Astrocyte (in vitro differentiated cells and primary cell): ENCODE results near the gene TXNDC15. TPM values are rescaled to one million over a fixed set of nuclear protein-coding genes. Genes with fewer than 3 reads are reported as not detected.

Experiments used
- DNase-seq: peaks from one replicate; pipeline ENCODE4 v3.0.0-alpha.2; 2010; ENCODE audit warnings: low read depth
- FAIRE-seq: peaks from 2 replicates; lab custom pipeline; 2011; peaks lifted over from hg19 to GRCh38; lab: Jason Lieb, UNC
- H2AFZ ChIP-seq: 2 replicates; pipeline ENCODE4 v1.6.0; 2012; ENCODE audit warnings: low read depth, low read length, inconsistent platforms
- H3K27ac ChIP-seq: 2 replicates; pipeline ENCODE4 v1.5.1; 2011; ENCODE audit warnings: low read depth, low read length, inconsistent platforms
- H3K27me3 ChIP-seq: 2 replicates; pipeline ENCODE4 v1.6.0; 2011; ENCODE audit warnings: low read length, inconsistent platforms; ENCODE audit not compliant: insufficient read depth
- H3K36me3 ChIP-seq: 2 replicates; pipeline ENCODE4 v1.5.1; 2011; ENCODE audit warnings: low read length, inconsistent platforms; ENCODE audit not compliant: insufficient read depth
- H3K4me1 ChIP-seq: 2 replicates; pipeline ENCODE4 v1.5.1; 2011; ENCODE audit warnings: low read length, inconsistent platforms; ENCODE audit not compliant: insufficient read depth
- H3K4me2 ChIP-seq: 2 replicates; pipeline ENCODE4 v1.6.0; 2012; ENCODE audit warnings: low read length, inconsistent platforms
- H3K4me3 ChIP-seq: 2 replicates; pipeline ENCODE4 v1.5.1; 2011; ENCODE audit warnings: low read depth, mild to moderate bottlenecking, low read length, inconsistent platforms; ENCODE audit not compliant: insufficient read depth
- H3K79me2 ChIP-seq: 2 replicates; pipeline ENCODE4 v1.6.0; 2012; ENCODE audit warnings: mild to moderate bottlenecking, low read length, inconsistent platforms; ENCODE audit not compliant: insufficient read depth
- H3K9ac ChIP-seq: 2 replicates; pipeline ENCODE4 v1.6.0; 2012; ENCODE audit warnings: mild to moderate bottlenecking, low read length, inconsistent platforms
- H3K9me3 ChIP-seq: 2 replicates; pipeline ENCODE4 v1.5.1; 2012; ENCODE audit warnings: low read depth, mild to moderate bottlenecking, low read length, inconsistent platforms; ENCODE audit not compliant: insufficient read depth
- H4K20me1 ChIP-seq: 2 replicates; pipeline ENCODE4 v1.6.0; 2012; ENCODE audit warnings: low read length, inconsistent platforms; ENCODE audit not compliant: insufficient read depth
- H3K27ac Mint-ChIP-seq: one replicate; pipeline ENCODE4 v1.8.0; 2021; ENCODE audit warnings: mild to moderate bottlenecking, mixed read lengths; ENCODE audit not compliant: unreplicated experiment
- H3K27me3 Mint-ChIP-seq: one replicate; pipeline ENCODE4 v1.8.0; 2021; ENCODE audit warnings: low read depth, mixed read lengths; ENCODE audit not compliant: unreplicated experiment
- H3K36me3 Mint-ChIP-seq: one replicate; pipeline ENCODE4 v1.8.0; 2021; ENCODE audit warnings: low read depth, mixed read lengths; ENCODE audit not compliant: unreplicated experiment
- H3K4me1 Mint-ChIP-seq: one replicate; pipeline ENCODE4 v1.8.0; 2021; ENCODE audit warnings: low read depth, mixed read lengths; ENCODE audit not compliant: unreplicated experiment
- H3K4me3 Mint-ChIP-seq: one replicate; pipeline ENCODE4 v1.8.0; 2021; ENCODE audit warnings: mild to moderate bottlenecking, moderate library complexity, mixed read lengths; ENCODE audit not compliant: unreplicated experiment
- H3K9me3 Mint-ChIP-seq: one replicate; pipeline ENCODE4 v1.8.0; 2021; ENCODE audit warnings: mild to moderate bottlenecking, mixed read lengths; ENCODE audit not compliant: unreplicated experiment
- EZH2 ChIP-seq: IDR thresholded peaks from 2 replicates; pipeline ENCODE4 v1.6.1; 2012; ENCODE audit warnings: mild to moderate bottlenecking, low read length, inconsistent platforms; ENCODE audit not compliant: insufficient read depth
- total RNA-seq: library from RNA; stranded (reverse); gene quantifications from 2 replicates; pipeline ENCODE4 v1.2.1, GENCODE V29; 2021
- TF ChIP-seq, protein P1 (sequence below): IDR thresholded peaks from 2 replicates; pipeline ENCODE4 v1.5.1; 2011; ENCODE audit warnings: low read depth, mild to moderate bottlenecking, inconsistent platforms, low read length, moderate library complexity; ENCODE audit not compliant: insufficient read depth

TXNDC15 gene
- total RNA-seq, 1 donor from 2014 or later: 65.6 TPM

DNA sequence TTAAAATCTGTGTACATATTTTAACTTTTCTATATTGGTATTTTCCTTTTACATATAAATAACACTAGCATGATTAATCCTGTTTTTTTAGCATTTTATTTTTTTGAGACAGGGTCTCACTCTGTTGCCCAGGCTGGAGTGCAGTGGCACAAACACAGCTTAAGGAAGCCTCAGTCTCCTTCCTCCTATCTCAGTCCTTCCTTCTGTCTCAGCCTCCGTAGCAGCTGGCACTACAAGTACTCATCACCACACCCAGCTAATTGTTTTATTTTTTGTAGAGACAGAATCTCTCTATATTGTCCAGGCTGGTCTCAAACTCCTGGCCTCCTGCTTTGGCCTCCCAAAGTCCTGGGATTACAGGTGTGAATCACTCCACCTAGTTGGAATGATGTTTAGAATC is 29.9 kb upstream of the TXNDC15 start:
- H3K27ac Mint-ChIP-seq: peak overlapping the region; percentile 53
- TF ChIP-seq EZH2: no peak
- peaks cover 22% of the 10 kb centered on the region for H3K4me1 ChIP-seq
- H3K4me3 Mint-ChIP-seq: peak overlapping the region; percentile 11
- no peaks in the 10 kb centered on the region for H3K9me3 Mint-ChIP-seq
- H2AFZ ChIP-seq: no peak overlapping the region
- no peaks in the 10 kb centered on the region for H3K27me3 ChIP-seq
- H3K27me3 Mint-ChIP-seq: no peaks in the 10 kb centered on the region
- no peak overlapping the region for H3K9ac ChIP-seq
- H3K27ac ChIP-seq: no peak overlapping the region
- H3K36me3 ChIP-seq: peaks cover 7% of the 10 kb centered on the region
- no peaks in the 10 kb centered on the region for H3K9me3 ChIP-seq
- H3K4me3 ChIP-seq: no peak overlapping the region
- peaks cover 33% of the 10 kb centered on the region for H3K79me2 ChIP-seq
- no peak overlapping the region for H3K4me2 ChIP-seq
- H4K20me1 ChIP-seq: peaks cover 18% of the 10 kb centered on the region
- H3K4me1 Mint-ChIP-seq: peaks cover 22% of the 10 kb centered on the region
- H3K36me3 Mint-ChIP-seq: peaks cover 4% of the 10 kb centered on the region
- FAIRE-seq: no peak
- no peak for DNase-seq

DNA sequence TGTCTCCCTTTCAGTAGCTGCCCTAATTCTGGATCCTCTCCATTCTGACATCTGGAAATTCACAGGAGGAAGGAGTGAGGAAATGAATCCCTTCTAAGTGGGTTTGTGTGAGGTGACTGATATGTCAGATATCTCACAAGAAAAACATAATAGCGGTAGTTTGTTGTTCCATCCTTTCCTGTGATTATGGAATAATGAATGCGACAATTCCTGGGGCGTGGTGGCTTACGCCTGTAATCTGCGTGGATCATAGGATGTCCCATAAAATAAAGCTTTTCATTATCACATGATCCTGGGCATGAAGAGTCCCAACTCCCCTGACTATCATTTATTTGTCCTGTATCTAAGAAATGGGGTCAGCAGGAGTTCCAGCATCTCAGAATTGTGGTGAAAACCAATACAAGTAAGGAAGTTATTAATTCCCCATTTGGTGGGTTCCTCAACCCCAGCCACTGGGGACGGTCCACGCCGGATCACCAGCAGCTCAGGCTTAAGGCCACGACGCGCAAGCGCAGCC is 28.8 kb upstream of the TXNDC15 start:
- Mint-ChIP-seq H3K4me3 (peak overlapping the region; percentile 94), H3K9me3 (no peaks in the 10 kb centered on the region), H3K36me3 (peaks cover 3% of the 10 kb centered on the region), H3K27me3 (no peaks in the 10 kb centered on the region), H3K4me1 (peaks cover 26% of the 10 kb centered on the region), H3K27ac (peak overlapping the region; percentile 87)
- Histone ChIP-seq H3K9me3 (no peaks in the 10 kb centered on the region), H3K4me3 (peak overlapping the region; percentile 80), H3K27ac (peak overlapping the region; percentile 87), H3K79me2 (peaks cover 44% of the 10 kb centered on the region), H3K9ac (peak overlapping the region; percentile 92), H3K27me3 (no peaks in the 10 kb centered on the region), H3K4me2 (peak overlapping the region; percentile 85), H2AFZ (peak overlapping the region; percentile 20), H4K20me1 (peaks cover 29% of the 10 kb centered on the region), H3K4me1 (peaks cover 22% of the 10 kb centered on the region), H3K36me3 (peaks cover 4% of the 10 kb centered on the region)
- no peak for FAIRE-seq
- TF ChIP-seq, protein P1, sequence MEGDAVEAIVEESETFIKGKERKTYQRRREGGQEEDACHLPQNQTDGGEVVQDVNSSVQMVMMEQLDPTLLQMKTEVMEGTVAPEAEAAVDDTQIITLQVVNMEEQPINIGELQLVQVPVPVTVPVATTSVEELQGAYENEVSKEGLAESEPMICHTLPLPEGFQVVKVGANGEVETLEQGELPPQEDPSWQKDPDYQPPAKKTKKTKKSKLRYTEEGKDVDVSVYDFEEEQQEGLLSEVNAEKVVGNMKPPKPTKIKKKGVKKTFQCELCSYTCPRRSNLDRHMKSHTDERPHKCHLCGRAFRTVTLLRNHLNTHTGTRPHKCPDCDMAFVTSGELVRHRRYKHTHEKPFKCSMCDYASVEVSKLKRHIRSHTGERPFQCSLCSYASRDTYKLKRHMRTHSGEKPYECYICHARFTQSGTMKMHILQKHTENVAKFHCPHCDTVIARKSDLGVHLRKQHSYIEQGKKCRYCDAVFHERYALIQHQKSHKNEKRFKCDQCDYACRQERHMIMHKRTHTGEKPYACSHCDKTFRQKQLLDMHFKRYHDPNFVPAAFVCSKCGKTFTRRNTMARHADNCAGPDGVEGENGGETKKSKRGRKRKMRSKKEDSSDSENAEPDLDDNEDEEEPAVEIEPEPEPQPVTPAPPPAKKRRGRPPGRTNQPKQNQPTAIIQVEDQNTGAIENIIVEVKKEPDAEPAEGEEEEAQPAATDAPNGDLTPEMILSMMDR: no peak
- DNase-seq: peak; percentile 12

DNA sequence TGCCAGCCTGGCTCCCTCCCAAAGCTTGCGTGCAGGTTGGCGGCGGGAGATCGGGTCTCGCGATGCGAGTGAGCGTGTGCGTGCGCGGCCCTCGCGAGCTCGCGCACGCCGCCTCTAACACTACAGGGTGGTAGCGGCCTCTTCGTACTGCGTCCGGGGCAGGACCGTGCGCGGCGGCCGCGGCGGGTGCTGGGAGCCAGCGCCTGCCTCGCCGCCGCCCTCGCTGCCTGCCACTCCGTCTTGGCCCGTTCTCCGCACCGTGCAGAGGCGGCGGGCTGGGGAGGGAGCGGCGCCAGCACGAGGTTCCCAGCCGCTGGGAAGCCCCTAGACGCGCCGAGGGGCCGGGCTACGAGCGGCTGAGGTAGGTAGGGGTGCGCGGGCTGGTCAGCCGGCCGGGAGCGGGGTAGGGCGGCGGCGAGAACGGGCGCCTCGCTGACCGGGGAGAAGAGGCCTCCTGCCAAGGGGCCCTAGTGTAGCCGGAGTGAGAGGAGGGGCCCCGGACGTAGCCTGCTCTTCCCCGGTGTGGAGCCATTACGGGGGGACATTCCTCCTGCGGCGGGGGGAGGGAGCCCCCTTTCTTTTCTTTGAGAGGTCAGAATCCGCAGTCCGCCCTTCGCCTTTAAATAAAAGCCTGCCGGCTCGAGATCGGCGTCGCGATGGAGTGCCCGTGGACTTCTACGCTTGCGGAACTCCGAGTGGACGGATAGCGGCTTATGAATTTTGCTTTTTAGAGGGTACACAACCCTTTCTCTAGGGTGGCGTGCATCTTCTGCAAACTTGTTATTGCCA is 28.1 kb upstream of the TXNDC15 start, which contains the start of gene C5orf24:
Gene C5orf24 (plus strand): TSS at position 117 of the 789 bp plus-strand sequence. CDS start 8,933 bp downstream, outside the sequence.
- Histone ChIP-seq H3K36me3 (peaks cover 4% of the 10 kb centered on the region), H3K4me2 (peak within 1 kb of the TSS; percentile 85), H3K27me3 (no peaks in the 10 kb centered on the region), H3K27ac (peak within 1 kb of the TSS; percentile 87), H2AFZ (peak within 1 kb of the TSS; percentile 20), H3K9ac (peak within 1 kb of the TSS; percentile 92), H3K9me3 (no peaks in the 10 kb centered on the region), H4K20me1 (peaks cover 34% of the 10 kb centered on the region), H3K79me2 (peaks cover 50% of the 10 kb centered on the region), H3K4me1 (peaks cover 24% of the 10 kb centered on the region), H3K4me3 (peak within 1 kb of the TSS; percentile 80)
- Mint-ChIP-seq H3K9me3 (no peaks in the 10 kb centered on the region), H3K4me3 (peak within 1 kb of the TSS; percentile 94), H3K27me3 (no peaks in the 10 kb centered on the region), H3K4me1 (peaks cover 23% of the 10 kb centered on the region), H3K36me3 (peaks cover 4% of the 10 kb centered on the region), H3K27ac (peak within 1 kb of the TSS; percentile 92)
- FAIRE-seq (no peak), DNase-seq (peak; percentile 89)
- TF ChIP-seq EZH2: no peak
- TF ChIP-seq, protein P1: no peak
